IPS-20b (cell line): Measurements from ENCODE around the gene CRYL1.

Experiments
- H3K27ac ChIP-seq: one replicate; pipeline ENCODE4 v1.5.1; 2013; ENCODE audit warnings: low read length
- H3K27me3 ChIP-seq: 2 replicates; pipeline ENCODE4 v1.6.1; 2013; ENCODE audit warnings: mild to moderate bottlenecking, low read length, inconsistent platforms; ENCODE audit not compliant: insufficient read depth
- H3K36me3 ChIP-seq: 2 replicates; pipeline ENCODE4 v1.6.1; 2013; ENCODE audit warnings: low read depth, mild to moderate bottlenecking, inconsistent platforms, low read length, moderate library complexity; ENCODE audit not compliant: insufficient read depth
- H3K4me1 ChIP-seq: 2 replicates; pipeline ENCODE4 v1.6.1; 2013; ENCODE audit warnings: mild to moderate bottlenecking, control low read depth, inconsistent platforms, low read length, moderate library complexity; ENCODE audit not compliant: insufficient read depth
- H3K4me3 ChIP-seq: 2 replicates; pipeline ENCODE4 v1.5.1; 2013; ENCODE audit warnings: mild to moderate bottlenecking, low read length, inconsistent platforms
- H3K9ac ChIP-seq: 2 replicates; pipeline ENCODE4 v1.6.1; 2013; ENCODE audit warnings: low read depth, mild to moderate bottlenecking, inconsistent platforms, low read length, moderate library complexity
- H3K9me3 ChIP-seq: 2 replicates; pipeline ENCODE4 v1.6.1; 2013; ENCODE audit warnings: mild to moderate bottlenecking, low read depth, low read length, inconsistent platforms; ENCODE audit not compliant: insufficient read depth

CRYL1 gene

GRCh38 chr13:20501120-20501519 is 24.5 kb downstream of the CRYL1 start:
- no peaks in the 10 kb centered on the region for H3K27me3 ChIP-seq

GRCh38 chr13:20499986-20500385 is 25.7 kb downstream of the CRYL1 start:
- Histone ChIP-seq H3K4me3 (no peak overlapping the region), H3K4me1 (peaks cover 9% of the 10 kb centered on the region; the same call in 1 of the 2 replicates), H3K27me3 (no peaks in the 10 kb centered on the region), H3K9ac (no peak overlapping the region), H3K36me3 (no peaks in the 10 kb centered on the region), H3K9me3 (peaks cover 10% of the 10 kb centered on the region; the same call in 1 of the 2 replicates), H3K27ac (no peak overlapping the region)

More at GRCh38 chr13:20501120-20501519, 24.5 kb downstream of the CRYL1 start:
- H3K36me3 ChIP-seq, result no peaks in the 10 kb centered on the region
- peaks cover 6% of the 10 kb centered on the region; the same call in 1 of the 2 replicates for H3K4me1 ChIP-seq
- no peak overlapping the region for H3K27ac ChIP-seq
- peaks cover 10% of the 10 kb centered on the region; the same call in 1 of the 2 replicates for H3K9me3 ChIP-seq
- H3K4me3 ChIP-seq, result no peak overlapping the region
- H3K9ac ChIP-seq, result no peak overlapping the region

DNA sequence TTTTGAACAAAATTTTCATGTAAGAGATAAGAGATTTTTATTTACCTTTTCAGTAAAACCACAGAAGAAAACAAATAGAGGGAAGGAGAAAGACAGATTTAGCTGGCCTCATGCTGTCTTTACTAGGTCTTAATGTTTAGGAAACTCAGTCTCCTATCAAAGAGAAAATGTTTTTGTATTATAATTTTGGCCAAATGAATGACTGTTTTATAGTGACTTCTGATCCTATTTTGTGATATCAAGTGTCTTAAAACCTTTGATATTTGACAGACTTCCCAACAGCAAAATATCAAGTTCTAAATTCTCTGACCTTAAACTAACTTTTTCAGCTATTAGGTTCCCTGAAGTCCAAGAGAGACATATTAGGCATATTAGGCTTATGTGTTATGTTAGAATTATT is 27.0 kb downstream of the CRYL1 start:
- Histone ChIP-seq H3K9ac (no peak overlapping the region), H3K36me3 (no peaks in the 10 kb centered on the region), H3K4me3 (no peak overlapping the region), H3K9me3 (peaks cover 10% of the 10 kb centered on the region; the same call in 1 of the 2 replicates), H3K27ac (no peak overlapping the region), H3K27me3 (no peaks in the 10 kb centered on the region), H3K4me1 (peaks cover 9% of the 10 kb centered on the region; the same call in 1 of the 2 replicates)

GRCh38 chr13:20498129-20498528 is 27.5 kb downstream of the CRYL1 start:
- no peaks in the 10 kb centered on the region for H3K36me3 ChIP-seq
- H3K4me3 ChIP-seq, result no peak overlapping the region
- H3K27ac ChIP-seq, result no peak overlapping the region
- peaks cover 4% of the 10 kb centered on the region; the same call in 1 of the 2 replicates for H3K4me1 ChIP-seq
- H3K27me3 ChIP-seq, result no peaks in the 10 kb centered on the region
- peaks cover 10% of the 10 kb centered on the region; the same call in 1 of the 2 replicates for H3K9me3 ChIP-seq
- H3K9ac ChIP-seq, result no peak overlapping the region

DNA sequence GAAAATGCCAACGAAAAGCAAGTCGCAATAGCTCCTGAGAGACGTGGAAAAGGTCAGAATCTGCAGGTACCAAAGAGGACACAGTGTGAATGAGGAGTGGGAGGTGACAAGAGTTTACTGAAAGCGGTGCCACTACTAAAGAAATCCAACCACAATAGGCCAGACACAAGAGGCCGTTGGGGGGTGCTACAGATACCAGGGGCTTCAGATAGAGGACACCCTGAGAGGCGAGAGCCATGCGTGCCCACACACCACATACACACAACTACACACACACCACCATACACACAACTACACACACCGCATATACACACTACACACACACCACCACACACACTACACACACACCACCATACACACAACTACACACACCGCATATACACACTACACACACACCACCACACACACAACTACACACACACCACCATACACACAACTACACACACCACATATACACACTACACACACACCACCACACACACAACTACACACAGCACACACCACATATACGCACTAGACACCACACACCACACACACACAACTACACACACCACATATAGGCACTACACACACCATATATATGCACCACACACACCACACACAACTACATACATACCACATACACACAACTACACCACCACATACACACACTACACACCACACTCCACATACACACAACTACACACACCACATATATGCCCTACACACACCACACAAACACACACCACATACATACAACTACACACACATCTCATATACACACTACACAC is 28.5 kb downstream of the CRYL1 start:
- Histone ChIP-seq H3K4me1 (0 out of 2 replicates have a peak, but pooled peaks cover 2% of the 10 kb centered on the region), H3K9me3 (peaks cover 10% of the 10 kb centered on the region; the same call in 1 of the 2 replicates), H3K4me3 (no peak overlapping the region), H3K27ac (no peak overlapping the region), H3K36me3 (no peaks in the 10 kb centered on the region), H3K27me3 (no peaks in the 10 kb centered on the region), H3K9ac (no peak overlapping the region)

DNA sequence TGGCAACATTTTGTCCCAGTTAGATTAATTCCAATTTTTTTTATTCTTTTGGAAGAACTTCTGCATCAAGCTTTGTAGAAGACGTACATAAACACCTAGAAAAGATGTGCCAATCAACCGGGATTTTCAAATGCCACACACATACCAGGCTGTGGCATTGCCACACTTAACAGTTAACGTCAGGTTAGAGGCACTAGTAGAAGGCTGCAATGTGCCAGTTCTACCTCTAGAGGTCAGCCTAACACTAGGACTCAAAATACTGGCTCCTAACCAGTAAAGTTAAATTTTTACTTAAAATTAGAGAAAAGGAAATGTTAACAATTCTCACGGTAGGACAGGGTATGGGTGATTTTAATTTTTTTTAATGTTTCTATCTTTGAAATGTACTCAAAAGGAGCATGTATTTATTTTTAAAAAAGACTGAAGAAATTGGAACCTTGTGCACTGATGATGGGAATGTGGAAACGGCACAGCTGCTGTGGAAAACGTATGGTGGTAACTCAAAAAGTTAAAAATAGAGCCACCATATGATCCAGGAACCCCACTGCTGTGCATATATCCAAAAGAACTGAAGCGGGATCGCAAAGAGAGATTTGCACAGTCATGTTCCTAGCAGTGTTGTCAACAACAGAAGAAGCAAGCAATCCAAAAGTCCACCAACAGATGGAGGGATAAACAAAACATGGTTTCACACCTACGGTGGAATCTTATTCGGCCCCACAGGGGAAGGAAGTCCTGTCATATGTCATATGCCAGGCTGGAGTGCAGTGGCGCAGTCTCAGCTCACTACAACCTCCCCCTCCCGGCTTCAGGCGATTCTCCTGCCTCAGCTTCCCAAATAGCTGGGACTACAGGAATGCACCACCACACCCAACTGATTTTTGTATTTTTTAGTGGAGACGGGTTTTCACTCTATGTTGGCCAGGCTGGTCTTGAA is 30.3 kb downstream of the CRYL1 start:
- Histone ChIP-seq H3K36me3 (no peaks in the 10 kb centered on the region), H3K27ac (no peak overlapping the region), H3K27me3 (no peaks in the 10 kb centered on the region), H3K9me3 (peaks cover 6% of the 10 kb centered on the region; the same call in 1 of the 2 replicates), H3K4me3 (no peak overlapping the region), H3K4me1 (0 out of 2 replicates have a peak, but pooled peaks cover 2% of the 10 kb centered on the region), H3K9ac (no peak overlapping the region)

DNA sequence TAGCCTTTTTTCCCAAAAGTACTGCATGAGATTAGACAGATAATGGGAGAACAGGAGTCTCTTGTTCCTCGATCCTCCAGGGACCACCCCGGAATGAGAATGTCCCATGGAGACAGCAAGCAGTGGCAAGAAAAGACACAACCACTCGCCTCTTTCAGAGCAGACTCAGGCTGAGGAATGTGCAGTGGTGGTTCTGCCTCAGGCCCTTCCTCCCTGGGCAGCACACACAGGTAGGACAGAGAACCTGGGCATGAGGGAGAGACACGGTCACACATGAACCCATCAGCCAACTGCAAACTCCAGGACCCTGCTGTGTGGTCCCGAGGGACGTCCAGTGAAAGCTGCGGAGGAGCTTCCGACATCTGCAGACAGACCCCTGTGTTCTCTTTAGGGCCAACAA is 31.0 kb downstream of the CRYL1 start:
- 0 out of 2 replicates have a peak, but pooled peaks cover 2% of the 10 kb centered on the region for H3K4me1 ChIP-seq
- no peaks in the 10 kb centered on the region for H3K27me3 ChIP-seq
- H3K27ac ChIP-seq, result no peak overlapping the region
- no peaks in the 10 kb centered on the region for H3K36me3 ChIP-seq
- H3K9me3 ChIP-seq, result peaks cover 2% of the 10 kb centered on the region; the same call in 1 of the 2 replicates
- no peak overlapping the region for H3K4me3 ChIP-seq
- no peak overlapping the region for H3K9ac ChIP-seq

DNA sequence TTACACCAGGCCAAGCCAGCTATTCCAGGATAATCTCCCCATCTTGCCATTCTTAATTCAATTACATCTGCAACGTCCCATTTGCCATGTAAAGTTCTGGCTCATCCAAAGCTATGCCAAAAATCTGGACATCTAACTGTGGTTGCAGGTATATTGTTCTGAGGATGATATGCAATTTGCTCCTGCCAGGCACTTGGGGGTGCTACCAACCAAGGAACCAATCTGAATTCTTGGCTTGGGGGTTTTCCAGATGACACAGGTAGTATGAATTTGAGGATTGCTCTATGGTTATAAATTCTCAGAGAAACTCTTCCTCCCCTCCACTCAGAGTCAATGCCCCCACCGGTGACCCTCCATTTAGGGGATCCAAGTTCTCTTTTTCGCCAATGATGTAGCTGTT is 33.0 kb downstream of the CRYL1 start:
- no peak overlapping the region for H3K4me3 ChIP-seq
- H3K36me3 ChIP-seq, result no peaks in the 10 kb centered on the region
- no peaks in the 10 kb centered on the region for H3K27me3 ChIP-seq
- no peak overlapping the region for H3K27ac ChIP-seq
- H3K9ac ChIP-seq, result no peak overlapping the region
- H3K4me1 ChIP-seq, result 0 out of 2 replicates have a peak, but pooled peaks cover 2% of the 10 kb centered on the region
- H3K9me3 ChIP-seq, result no peaks in the 10 kb centered on the region

DNA sequence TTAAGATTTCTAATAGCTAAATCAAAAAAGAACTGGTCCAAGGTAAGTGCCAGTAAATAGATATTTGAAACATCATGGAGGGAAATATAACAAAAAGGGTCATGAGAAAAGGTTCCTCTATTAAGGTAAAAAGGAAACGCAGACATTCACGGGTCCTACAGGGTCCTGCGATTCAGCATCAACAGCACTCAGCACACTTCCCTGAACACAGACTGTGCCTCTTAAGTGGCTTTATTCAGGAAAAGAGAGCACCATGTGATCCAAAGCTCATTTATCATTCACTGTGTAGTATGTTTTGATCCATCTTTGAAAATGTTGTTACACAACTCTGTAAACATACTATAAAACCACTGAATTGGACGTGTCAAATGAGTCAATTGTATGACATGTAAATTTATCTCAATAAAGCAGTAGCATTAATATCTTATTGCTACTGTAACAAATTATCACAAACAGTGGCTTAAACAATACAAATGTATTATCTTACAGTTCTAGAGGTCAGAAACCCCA is 33.7 kb downstream of the CRYL1 start:
- Histone ChIP-seq H3K9ac (no peak overlapping the region), H3K36me3 (no peaks in the 10 kb centered on the region)

DNA sequence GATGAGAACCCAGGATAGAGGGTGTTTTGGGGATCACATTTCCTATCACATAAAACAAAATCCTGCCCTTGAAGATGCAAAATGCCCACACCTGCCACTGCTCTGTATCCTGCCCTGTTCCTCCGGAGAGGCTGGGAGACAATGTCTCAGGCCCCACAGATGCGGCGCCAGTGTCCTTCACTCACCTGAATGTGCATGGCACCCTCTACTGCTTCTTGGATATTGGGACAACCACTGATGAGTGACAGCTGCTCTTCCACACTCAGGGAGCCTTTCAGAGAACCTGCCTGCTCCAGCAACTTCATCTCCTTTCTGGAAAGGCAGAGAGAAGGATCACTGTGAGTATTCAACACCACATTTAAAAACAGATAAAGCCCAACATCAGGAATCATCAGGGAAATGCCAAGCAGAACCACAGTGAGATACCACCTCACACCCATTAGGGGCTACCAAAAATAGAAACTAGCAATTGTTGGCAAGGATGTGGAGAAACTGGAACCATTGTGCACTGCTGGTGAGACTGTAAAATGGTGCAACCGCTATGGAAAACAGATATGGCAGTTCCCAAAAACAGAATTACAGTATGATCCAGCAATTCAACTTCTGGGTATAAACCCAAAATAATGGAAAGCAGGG is 36.4 kb downstream of the CRYL1 start:
- Histone ChIP-seq H3K9me3 (no peaks in the 10 kb centered on the region), H3K4me1 (no peaks in the 10 kb centered on the region), H3K27me3 (no peaks in the 10 kb centered on the region), H3K36me3 (no peaks in the 10 kb centered on the region), H3K9ac (no peak overlapping the region), H3K27ac (no peak overlapping the region), H3K4me3 (no peak overlapping the region)

More for the DNA sequence above, 33.7 kb downstream of the CRYL1 start:
- no peak overlapping the region for H3K27ac ChIP-seq
- no peaks in the 10 kb centered on the region for H3K27me3 ChIP-seq
- H3K4me3 ChIP-seq, result no peak overlapping the region
- H3K9me3 ChIP-seq, result no peaks in the 10 kb centered on the region
- H3K4me1 ChIP-seq, result 0 out of 2 replicates have a peak, but pooled peaks cover 2% of the 10 kb centered on the region

GRCh38 chr13:20487927-20488326 is 37.7 kb downstream of the CRYL1 start:
- Histone ChIP-seq H3K9me3 (no peaks in the 10 kb centered on the region), H3K4me1 (no peaks in the 10 kb centered on the region), H3K4me3 (no peak overlapping the region), H3K27me3 (no peaks in the 10 kb centered on the region), H3K36me3 (no peaks in the 10 kb centered on the region), H3K9ac (no peak overlapping the region), H3K27ac (no peak overlapping the region)
